Measurements from ENCODE around the gene AGBL5. TPM values are rescaled to one million over a fixed set of nuclear protein-coding genes. Genes with fewer than 3 reads are reported as not detected.

The AGBL5 gene
- total RNA-seq, 1 experiment from 2014 or later = 40.0 TPM

GRCh38 chr2:27092696-27093429, 41.4 kb downstream of the AGBL5 start:
- POLR2A ChIA-PET = no interaction called here
- DNase-seq (ENCODE audit: low read depth, low spot score) = no peak
- no peak for TF ChIP-seq ZBTB33 (IDR thresholded peaks at IDR 0.05; ENCODE audit: extremely low read depth, insufficient replicate concordance, low read length)
- TF ChIP-seq CBX3 (IDR thresholded peaks at IDR 0.05; ENCODE audit: low read depth) = no peak
- TF ChIP-seq ZFX (IDR thresholded peaks at IDR 0.05) = no peak
- TF ChIP-seq, protein P1, sequence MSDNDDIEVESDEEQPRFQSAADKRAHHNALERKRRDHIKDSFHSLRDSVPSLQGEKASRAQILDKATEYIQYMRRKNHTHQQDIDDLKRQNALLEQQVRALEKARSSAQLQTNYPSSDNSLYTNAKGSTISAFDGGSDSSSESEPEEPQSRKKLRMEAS (IDR thresholded peaks at IDR 0.05) = no peak
- TF ChIP-seq SIN3A (IDR thresholded peaks at IDR 0.05; ENCODE audit: low read depth) = no peak
- no peak for TF ChIP-seq TCF7L2 (IDR thresholded peaks at IDR 0.05; ENCODE audit: borderline replicate concordance, extremely low read depth, insufficient read depth, insufficient read length)
- TF ChIP-seq RAD21 (IDR thresholded peaks at IDR 0.05; ENCODE audit: low read depth) = no peak
- H3K9me2 ChIP-seq (ENCODE audit: insufficient read depth) = no peaks in the 10 kb centered on the region
- no peak overlapping the region for H3K4me2 ChIP-seq (ENCODE audit: low read length)
- no peak overlapping the region for H3K27ac ChIP-seq (ENCODE audit: low read depth, low read length)
- no peaks in the 10 kb centered on the region for H4K20me1 ChIP-seq (ENCODE audit: insufficient read depth)
- no peaks in the 10 kb centered on the region for H3K36me3 ChIP-seq (ENCODE audit: control insufficient read depth in 1 of 2, insufficient read depth in 2 of 2, low read length in 2 of 2)
- no peaks in the 10 kb centered on the region for H3K27me3 ChIP-seq (ENCODE audit: insufficient read depth, low read length)
- no peak overlapping the region for H3K9ac ChIP-seq (ENCODE audit: low read length)
- intact Hi-C loops (cut with micrococcal nuclease) = no loop called here
- no peak for ATAC-seq
- no peak overlapping the region for H2AFZ ChIP-seq (ENCODE audit: low read depth, low read length, poor library complexity, severe bottlenecking)
- no TSS peak for BruUV-seq (replicated peaks)
- RAD21 ChIA-PET (ENCODE audit: low non-redundant PET in 1 of 2, low total read pairs in 2 of 2, uncharacterized antibody in 2 of 2, unreplicated experiment in 2 of 2) = no interaction called here
- no peak overlapping the region for H3K4me3 ChIP-seq (replicated peaks in 1 of 2; ENCODE audit: low read depth in 1 of 2, low read length in 2 of 2)
- H3K4me1 ChIP-seq (ENCODE audit: control insufficient read depth in 1 of 2, insufficient read depth in 2 of 2, low read length in 2 of 2) = peaks cover 0 to 9% of the 10 kb centered on the region in 2 experiments; a peak in 1 of 4 replicates
- CTCF ChIA-PET = no interaction called here
- no peaks in the 10 kb centered on the region for H3K9me3 ChIP-seq (ENCODE audit: control insufficient read depth in 1 of 2, insufficient read depth in 1 of 2, low read depth in 1 of 2, low read length in 2 of 2)
- H3K79me2 ChIP-seq (ENCODE audit: insufficient read depth, low read length) = no peaks in the 10 kb centered on the region

Measured in HCT116 (cell line).